Stomach (tissue), 19 donors: ENCODE results near the gene LSMEM2. TPM values are rescaled to one million over a fixed set of nuclear protein-coding genes. Genes with fewer than 3 reads are reported as not detected.

Experiments
- DNase-seq, 2 donors: peaks; one replicate each; pipeline versions ENCODE4 v3.0.0 to v3.0.0-alpha.2; 2013 to 2019
- H3K27ac ChIP-seq, 5 donors: fragments of 200-600 bp in 4 of 5; sonication (generic) in 4 of 5; one replicate each; pipeline ENCODE4 v1.5.1; 2013 to 2019; ENCODE audit warnings: mild to moderate bottlenecking in 1 of 5, moderate library complexity in 1 of 5
- H3K27me3 ChIP-seq, 3 donors: fragments of 200-600 bp; sonication (generic); one replicate each; pipeline ENCODE4 v1.5.1; 2017 to 2019; ENCODE audit warnings: mixed run types in 1 of 3
- H3K36me3 ChIP-seq, 4 donors: fragments of 200-600 bp; sonication (generic); 1 replicate in 3 of 4; 2 replicates in 1 of 4; pipeline ENCODE4 v1.5.1; 2016 to 2019
- H3K4me1 ChIP-seq, 4 donors: fragments of 200-600 bp; sonication (generic); one replicate each; pipeline ENCODE4 v1.5.1; 2016 to 2019
- H3K4me3 ChIP-seq, 4 donors: fragments of 200-600 bp; sonication (generic) in 3 of 4; one replicate each; pipeline ENCODE4 v1.5.1; 2016 to 2019; ENCODE audit warnings: mild to moderate bottlenecking in 1 of 4
- H3K9me3 ChIP-seq, 4 donors: fragments of 200-600 bp; sonication (generic); one replicate each; pipeline ENCODE4 v1.5.1; 2016 to 2019
- EP300 ChIP-seq: sonication (generic); formaldehyde crosslinking; IDR thresholded peaks from one replicate; pipeline ENCODE4 v1.6.1; 2017; ENCODE audit warnings: antibody characterized with exemption
- POLR2A ChIP-seq, 4 donors: fragments of 450-650 bp; IDR thresholded peaks; one replicate each; pipeline ENCODE4 v1.6.1; 2016; ENCODE audit warnings: antibody characterized with exemption in 4 of 4, control low read depth in 2 of 4, mild to moderate bottlenecking in 1 of 4, moderate library complexity in 1 of 4
- POLR2AphosphoS5 ChIP-seq, 3 donors: sonication (generic); formaldehyde crosslinking; IDR thresholded peaks; one replicate each; pipeline ENCODE4 v1.6.1; 2016; ENCODE audit warnings: antibody characterized with exemption in 3 of 3
- WGBS, 5 donors: extraction: QIAGEN DNeasy Blood & Tissue Kit in 3 of 5; methylation state at CpG; one replicate each; pipeline versions ENCODE4 v1.1.5 to v1.1.7; 2013 to 2018; 5-methylcytosine and 5-hydroxymethylcytosine counted together
- intact Hi-C: fragments of 100-400 bp; cut with DNase I; formaldehyde crosslinking; loops from one replicate; pipeline ENCODE4 v1.15.1; 2023; ENCODE audit warnings: low total_unique reads
- long read RNA-seq, 10 donors: transcript quantifications; one replicate each; lab custom pipeline, GENCODE V29; 2026
- polyA plus RNA-seq, 3 donors: library from polyadenylated mRNA; stranded (reverse); fragments of 200-250 nt; gene quantifications; one replicate each; pipeline ENCODE4 v1.2.3, GENCODE V29; 2013
- total RNA-seq, 5 donors: library from RNA; depleted of rRNA; stranded (reverse); fragments of >200 nt; gene quantifications; one replicate each; pipeline versions ENCODE4 v1.1.0 to v1.2.3, GENCODE V29; 2014 to 2016
- TF ChIP-seq, protein P1 (sequence below), 7 experiments: fragments of 450-650 bp in 4 of 7; fragments of 200-600 bp in 3 of 7; sonication (generic) in 3 of 7; IDR thresholded peaks; one replicate each; pipeline ENCODE4 v1.5.1; 2016 to 2019; ENCODE audit warnings: antibody characterized with exemption in 7 of 7, control low read depth in 2 of 7, mild to moderate bottlenecking in 1 of 7
- donor health status: healthy with polysubstance abuse.
- donor health status: Bipolar disorder and iron deficiency.
- donor health status: healthy.

The LSMEM2 gene
- not detected for total RNA-seq
- polyA plus RNA-seq, result under 1 TPM in 2 of 3 donors, not detected in 1; 0.31 to 0.58 TPM
- long read RNA-seq, donor 1, partial matches to known transcripts, result 5 of 15 reads
- long read RNA-seq, donor 1, other reads (novel, unspliced or antisense), result 10 of 15 reads
- long read RNA-seq, donor 2, partial matches to known transcripts, result 0 of 19 reads
- long read RNA-seq, donor 2, other reads (novel, unspliced or antisense), result 19 of 19 reads
- long read RNA-seq, donor 3, result 0 reads
- long read RNA-seq, donor 4, result 0 reads
- long read RNA-seq, donor 5, result 0 reads
- long read RNA-seq, donor 6, result 0 reads
- long read RNA-seq, donor 7, partial matches to known transcripts, result 8 of 22 reads
- long read RNA-seq, donor 7, other reads (novel, unspliced or antisense), result 14 of 22 reads
- long read RNA-seq, donor 8, result 0 reads
- long read RNA-seq, donor 9, result 0 reads
- long read RNA-seq, donor 10, result 0 reads

DNA sequence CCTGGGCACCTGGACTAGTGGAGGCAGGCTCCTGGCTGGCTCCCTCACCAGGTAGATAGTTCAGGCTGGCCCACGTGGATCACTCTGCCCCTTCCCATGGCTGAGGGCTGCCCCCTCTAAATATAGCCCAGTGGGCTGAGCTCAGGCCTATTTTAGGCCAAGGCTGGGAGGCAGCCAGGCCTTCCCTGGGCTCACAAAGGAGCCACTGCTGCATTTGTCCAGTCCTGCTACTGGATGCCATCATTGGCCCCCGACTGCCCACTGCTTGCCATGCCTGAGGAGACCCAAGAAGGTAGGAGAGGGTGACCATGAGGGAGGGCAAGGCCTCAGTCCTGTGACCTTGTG lies at the start of gene LSMEM2:
TSS of gene LSMEM2 (plus strand) at position 208 of the 345 bp plus-strand sequence. CDS start at position 235, 27 bp downstream.
- TF ChIP-seq POLR2A (IDR thresholded peaks at IDR 0.05), result no peak
- TF ChIP-seq, protein P1, sequence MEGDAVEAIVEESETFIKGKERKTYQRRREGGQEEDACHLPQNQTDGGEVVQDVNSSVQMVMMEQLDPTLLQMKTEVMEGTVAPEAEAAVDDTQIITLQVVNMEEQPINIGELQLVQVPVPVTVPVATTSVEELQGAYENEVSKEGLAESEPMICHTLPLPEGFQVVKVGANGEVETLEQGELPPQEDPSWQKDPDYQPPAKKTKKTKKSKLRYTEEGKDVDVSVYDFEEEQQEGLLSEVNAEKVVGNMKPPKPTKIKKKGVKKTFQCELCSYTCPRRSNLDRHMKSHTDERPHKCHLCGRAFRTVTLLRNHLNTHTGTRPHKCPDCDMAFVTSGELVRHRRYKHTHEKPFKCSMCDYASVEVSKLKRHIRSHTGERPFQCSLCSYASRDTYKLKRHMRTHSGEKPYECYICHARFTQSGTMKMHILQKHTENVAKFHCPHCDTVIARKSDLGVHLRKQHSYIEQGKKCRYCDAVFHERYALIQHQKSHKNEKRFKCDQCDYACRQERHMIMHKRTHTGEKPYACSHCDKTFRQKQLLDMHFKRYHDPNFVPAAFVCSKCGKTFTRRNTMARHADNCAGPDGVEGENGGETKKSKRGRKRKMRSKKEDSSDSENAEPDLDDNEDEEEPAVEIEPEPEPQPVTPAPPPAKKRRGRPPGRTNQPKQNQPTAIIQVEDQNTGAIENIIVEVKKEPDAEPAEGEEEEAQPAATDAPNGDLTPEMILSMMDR (IDR thresholded peaks at IDR 0.05), result no peak
- TF ChIP-seq EP300, result no peak
- TF ChIP-seq POLR2AphosphoS5 (IDR thresholded peaks at IDR 0.05), result no peak
- peak within 1 kb of the TSS in 2 of 5 donors; percentile 22 to 27 for H3K27ac ChIP-seq

DNA sequence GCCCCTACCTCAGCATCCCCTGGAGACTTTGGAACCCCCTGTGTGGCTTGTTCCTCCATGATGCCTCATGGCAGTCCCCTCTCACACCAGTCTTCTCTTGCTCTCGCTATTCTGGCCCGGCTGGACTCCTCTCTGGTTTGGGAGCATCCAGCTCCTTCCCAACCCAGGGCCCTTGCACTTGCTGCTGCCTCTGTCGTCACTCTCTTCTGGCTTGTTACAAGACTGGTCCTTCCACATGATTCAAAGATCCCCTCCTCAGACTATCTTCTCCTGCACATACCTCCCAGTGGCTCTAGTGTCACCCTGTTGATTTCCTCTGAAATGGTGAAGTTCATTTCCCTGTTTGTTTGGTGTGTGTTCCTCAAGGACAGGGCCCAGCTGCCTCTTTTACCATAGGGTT lies 49.4 kb upstream of the LSMEM2 start:
- peaks cover 13 to 35% (median 28%) of the 10 kb centered on the region in 4 donors for H3K4me1 ChIP-seq
- TF ChIP-seq POLR2A (IDR thresholded peaks at IDR 0.05), result no peak
- TF ChIP-seq, protein P1 (IDR thresholded peaks at IDR 0.05), result no peak
- TF ChIP-seq POLR2AphosphoS5 (IDR thresholded peaks at IDR 0.05), result no peak
- TF ChIP-seq EP300, result no peak
- no peaks in the 10 kb centered on the region for H3K36me3 ChIP-seq
- no peak for DNase-seq
- 91 to 100% (median 96%) methylated on average over 3 of the region's 3 CpGs for WGBS, 5 donors
- peak overlapping the region in 2 of 5 donors; percentile 14 to 21 for H3K27ac ChIP-seq
- intact Hi-C loops, result loop anchor here (10.0 kb wide), 1 partner anchor 45 kb away; the partner anchor contains the start of gene LSMEM2
- no peaks in the 10 kb centered on the region for H3K9me3 ChIP-seq
- H3K4me3 ChIP-seq, result no peak overlapping the region
- no peaks in the 10 kb centered on the region for H3K27me3 ChIP-seq

More for the DNA sequence above, at the start of gene LSMEM2:
- 14 to 54% (median 51%) methylated on average over 1 to 2 of the region's 2 CpGs for WGBS, 5 donors
- intact Hi-C loops, result loop anchor here (10.0 kb wide), 1 partner anchor 54 kb away; no protein-coding TSS in a partner anchor
- peaks cover 13 to 33% (median 23%) of the 10 kb centered on the region in 4 donors for H3K4me1 ChIP-seq
- H3K27me3 ChIP-seq, result peaks cover 0 to 33% (median 21%) of the 10 kb centered on the region in 3 donors
- H3K4me3 ChIP-seq, result no peak within 1 kb of the TSS
- no peak for DNase-seq
- H3K36me3 ChIP-seq, result peaks cover 8 to 46% (median 19%) of the 10 kb centered on the region in 4 donors
- H3K9me3 ChIP-seq, result no peaks in the 10 kb centered on the region

DNA sequence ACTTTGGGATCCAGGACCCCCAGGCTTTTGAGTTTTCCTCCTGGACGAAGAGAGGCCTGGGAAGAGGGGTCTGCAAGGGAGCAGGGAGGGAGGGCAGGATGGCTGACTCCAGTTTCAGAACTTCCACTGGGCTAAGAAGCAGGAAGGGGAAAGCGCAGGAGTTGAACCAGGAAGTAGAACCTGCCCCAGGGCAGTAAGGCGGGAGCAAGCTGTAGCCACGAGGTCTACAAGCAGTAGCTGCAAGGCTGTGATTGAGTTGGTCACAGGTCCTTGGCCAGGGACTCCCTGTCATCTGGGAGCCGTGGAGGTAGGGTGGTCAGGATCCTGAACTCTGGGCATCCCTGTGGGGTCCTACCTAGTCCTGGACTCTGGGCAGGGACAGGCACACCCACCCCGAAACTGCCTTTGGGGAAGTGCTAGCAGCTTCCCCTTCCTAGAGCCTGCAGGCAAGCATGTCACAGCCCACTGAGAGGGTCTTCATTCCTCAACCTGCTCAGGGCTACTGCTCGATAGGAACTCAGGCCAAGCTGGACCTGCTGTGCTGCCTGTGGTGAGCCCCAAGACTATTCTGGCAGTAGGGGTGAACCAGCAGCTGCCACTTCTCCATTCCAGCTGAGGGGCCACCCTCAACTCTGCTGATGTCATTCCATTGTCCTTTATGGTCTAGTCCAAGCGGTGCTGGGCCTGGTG lies 48.6 kb upstream of the LSMEM2 start:
- intact Hi-C loops, result no loop called here
- H3K27ac ChIP-seq, result peak overlapping the region in 2 of 5 donors; percentile 14 to 21
- TF ChIP-seq POLR2AphosphoS5 (IDR thresholded peaks at IDR 0.05) (no peak), POLR2A (IDR thresholded peaks at IDR 0.05) (no peak), EP300 (no peak)
- TF ChIP-seq, protein P1 (IDR thresholded peaks at IDR 0.05), result no peak
- DNase-seq, result no peak
- peaks cover 20 to 43% (median 36%) of the 10 kb centered on the region in 4 donors for H3K4me1 ChIP-seq
- WGBS, 5 donors, result 80 to 90% (median 88%) methylated on average over 5 to 8 of the region's 8 CpGs
- no peaks in the 10 kb centered on the region for H3K9me3 ChIP-seq
- no peaks in the 10 kb centered on the region for H3K27me3 ChIP-seq
- H3K4me3 ChIP-seq, result no peak overlapping the region
- no peaks in the 10 kb centered on the region for H3K36me3 ChIP-seq

DNA sequence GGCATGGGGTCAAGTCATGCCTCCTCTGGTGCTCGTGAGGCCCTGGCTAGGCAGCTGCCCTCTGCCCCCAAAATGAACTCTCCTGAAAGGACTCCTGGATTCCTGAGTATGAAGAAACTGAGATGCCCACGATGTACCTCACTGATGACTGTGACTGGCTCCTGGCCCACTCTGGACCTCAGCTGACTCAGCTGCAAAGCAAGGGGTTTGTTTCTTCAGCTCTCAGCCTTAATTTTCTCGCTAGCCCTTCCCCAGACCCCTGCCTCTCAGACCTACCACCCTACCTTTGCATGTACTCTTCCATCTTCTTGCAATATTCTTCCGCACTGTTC lies 48.1 kb upstream of the LSMEM2 start:
- DNase-seq, result no peak
- WGBS, 5 donors, result 72 to 91% (median 88%) methylated on average over 4 of the region's 4 CpGs
- Histone ChIP-seq H3K9me3 (no peaks in the 10 kb centered on the region), H3K4me1 (peaks cover 24 to 44% (median 38%) of the 10 kb centered on the region in 4 donors), H3K4me3 (no peak overlapping the region), H3K27ac (peak overlapping the region in 1 of 5 donors; percentile 14), H3K36me3 (no peaks in the 10 kb centered on the region), H3K27me3 (no peaks in the 10 kb centered on the region)
- TF ChIP-seq POLR2AphosphoS5 (IDR thresholded peaks at IDR 0.05), result no peak
- TF ChIP-seq, protein P1 (IDR thresholded peaks at IDR 0.05), result no peak
- TF ChIP-seq EP300, result no peak
- no peak for TF ChIP-seq POLR2A (IDR thresholded peaks at IDR 0.05)
- intact Hi-C loops, result no loop called here
